ENCODE results near the gene ALG1L2.
"Not testable (repeated sequence)": the region's sequence is repeated elsewhere in the genome, so short reads cannot be mapped to it uniquely, and the experiment has no call there.

ALG1L2 gene

DNA sequence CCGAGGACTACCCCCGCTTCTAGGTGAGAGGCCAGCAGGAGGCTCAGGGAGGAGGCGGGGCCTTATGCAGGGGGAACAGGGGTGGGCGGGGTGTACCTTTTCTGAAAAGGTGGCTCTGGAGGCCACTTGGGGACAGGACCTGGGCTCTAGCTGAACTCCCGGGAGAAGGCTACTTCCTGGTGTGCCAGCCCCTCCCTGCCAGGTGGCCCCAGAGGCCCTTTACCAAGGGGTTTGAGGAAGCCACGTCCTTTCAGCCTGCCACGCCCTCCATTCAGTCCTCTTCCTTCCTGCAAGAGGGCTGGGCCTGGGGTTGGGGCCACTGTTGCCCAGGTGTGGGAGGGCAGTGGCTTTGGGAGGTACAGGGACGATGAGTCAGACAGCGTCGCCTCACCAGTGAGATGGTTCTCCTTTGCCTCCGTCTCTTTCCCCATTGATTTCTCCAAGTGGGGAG, 12.9 kb downstream of the ALG1L2 start:
- not testable (repeated sequence) for DNase-seq

DNA sequence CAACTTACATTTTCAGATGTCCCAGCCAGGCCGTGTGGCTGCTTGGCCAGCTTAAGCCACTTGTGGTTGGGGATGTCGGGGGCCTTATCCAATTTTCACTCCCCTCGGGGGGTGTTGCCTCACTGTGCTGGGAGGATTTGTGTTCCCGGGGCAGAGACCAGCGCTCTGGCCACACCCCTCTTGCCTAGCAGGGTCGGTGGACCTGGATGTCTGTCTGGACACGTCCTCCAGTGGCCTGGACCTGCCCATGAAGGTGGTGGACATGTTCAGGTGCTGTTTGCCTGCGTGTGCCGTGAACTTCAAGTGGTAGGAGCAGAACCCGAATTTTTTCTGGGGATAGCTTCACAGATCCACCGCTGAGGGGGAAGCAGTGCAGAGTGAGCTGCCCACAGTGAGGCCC, 14.2 kb downstream of the ALG1L2 start:
- not testable (repeated sequence) for DNase-seq

DNA sequence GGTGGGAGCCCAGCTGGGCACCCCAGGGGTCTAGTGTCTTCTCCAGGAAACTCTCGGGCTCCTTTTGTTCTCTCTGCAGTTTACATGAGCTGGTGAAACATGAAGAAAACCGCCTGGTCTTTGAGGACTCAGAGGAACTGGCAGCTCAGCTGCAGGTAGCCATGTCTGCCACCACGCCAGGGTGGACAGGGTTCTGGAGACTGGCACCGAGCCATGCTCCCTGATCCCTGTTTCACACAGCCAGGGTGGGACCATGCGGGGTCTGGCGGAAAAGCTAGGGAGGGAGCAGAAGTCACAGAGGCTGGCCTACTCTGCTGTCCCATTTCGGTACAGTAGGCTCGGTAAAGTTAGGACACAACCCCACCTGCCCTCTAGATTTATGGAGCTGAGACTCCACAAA, 15.5 kb downstream of the ALG1L2 start:
- not testable (repeated sequence) for DNase-seq

DNA sequence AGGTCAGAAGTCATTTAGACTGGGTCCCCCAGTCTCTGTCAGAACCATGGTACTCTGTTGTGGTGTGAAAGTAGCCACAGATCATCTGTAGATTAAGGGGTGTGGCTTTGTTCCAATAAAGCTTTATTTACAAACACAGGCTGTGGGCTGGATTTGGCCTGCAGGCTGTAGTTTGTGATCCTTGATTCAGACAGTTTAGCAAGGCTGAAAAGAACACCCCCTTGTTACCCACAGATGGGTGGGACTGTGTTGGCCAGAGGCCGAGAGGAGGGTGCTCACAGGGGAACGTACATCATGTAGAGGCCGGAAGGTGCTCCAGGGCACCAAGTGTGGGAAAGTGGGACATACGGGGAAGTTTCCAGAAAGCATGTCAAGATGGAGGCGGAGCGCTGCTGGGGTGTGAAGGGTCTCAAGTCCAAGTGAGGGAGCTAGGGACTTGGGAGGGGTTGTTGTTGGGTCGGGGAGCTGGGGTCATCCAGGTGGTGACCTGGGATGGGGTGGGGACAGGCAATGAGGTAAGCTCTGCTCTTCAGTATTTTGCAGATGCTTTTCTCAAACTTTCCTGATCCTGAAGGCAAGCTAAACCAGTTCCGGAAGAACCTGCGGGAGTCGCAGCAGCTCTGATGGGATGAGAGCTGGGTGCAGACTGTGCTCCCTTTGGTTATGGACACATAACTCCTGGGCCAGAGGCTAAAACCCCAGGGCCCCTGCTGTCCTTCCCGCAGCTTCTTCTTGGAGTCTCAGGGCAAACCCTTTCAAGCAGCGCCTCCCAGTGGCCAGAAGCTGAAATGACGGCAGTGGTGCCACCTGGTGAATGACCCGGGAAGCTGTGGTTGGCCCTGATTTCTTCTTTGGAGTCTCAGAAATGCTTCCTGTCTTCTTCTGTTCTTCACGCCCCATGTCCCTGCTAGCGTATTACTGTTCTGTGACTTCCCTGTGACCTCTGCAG, 16.3 kb downstream of the ALG1L2 start:
- DNase-seq, result not testable (repeated sequence)

DNA sequence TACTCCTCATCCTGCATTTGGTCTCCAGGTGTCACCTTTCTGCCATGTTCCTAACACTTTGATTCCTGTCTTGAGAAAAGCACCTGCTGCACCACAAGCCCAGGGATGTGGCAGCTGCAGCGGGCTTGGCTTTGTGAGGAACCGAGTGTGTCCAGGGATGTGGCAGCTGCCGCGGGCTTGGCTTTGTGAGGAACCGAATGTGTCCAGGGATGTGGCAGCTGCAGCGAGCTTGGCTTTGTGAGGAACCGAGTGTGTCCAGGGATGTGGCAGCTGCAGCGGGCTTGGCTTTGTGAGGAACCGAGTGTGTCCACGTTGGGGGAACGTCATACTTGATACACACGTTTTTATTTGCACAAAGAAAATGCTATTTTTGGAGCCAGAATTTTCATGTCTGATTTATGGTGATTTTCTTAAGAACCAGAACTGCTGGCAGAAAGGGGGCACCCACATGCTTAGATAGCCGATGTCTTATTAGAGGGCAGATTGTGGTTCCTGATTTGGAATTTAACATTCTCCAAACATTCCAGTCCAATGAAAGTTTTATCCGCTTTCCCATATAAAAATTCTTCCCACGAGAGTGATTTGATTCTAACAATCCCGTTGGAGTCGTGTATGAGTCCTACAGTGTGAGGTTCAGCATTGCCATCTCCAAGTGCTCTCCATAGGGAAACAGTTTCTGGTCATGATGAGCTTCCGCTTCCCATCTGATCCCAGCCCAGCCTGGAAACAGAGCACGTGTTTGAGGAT, 17.2 kb downstream of the ALG1L2 start:
- not testable (repeated sequence) for DNase-seq

DNA sequence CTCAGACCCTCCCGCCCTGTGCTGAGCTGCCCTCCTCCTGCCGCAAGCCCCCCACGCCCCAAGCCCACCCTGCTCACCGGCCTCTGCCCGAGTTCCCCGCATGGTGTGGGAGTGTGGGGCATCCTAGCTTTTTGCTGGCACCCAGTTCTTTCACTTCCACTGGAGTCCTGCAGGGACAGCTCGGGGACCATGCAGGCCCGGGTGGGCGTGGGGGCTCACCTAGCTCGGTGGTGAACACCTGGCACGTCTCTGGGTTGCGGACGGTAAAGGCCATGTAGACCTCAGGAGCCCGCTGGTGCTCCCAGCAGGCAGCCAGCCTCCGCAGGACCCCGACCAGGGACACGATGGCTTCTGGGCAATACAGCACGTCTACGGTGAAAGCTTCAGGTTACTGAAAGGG, 20.9 kb downstream of the ALG1L2 start:
- DNase-seq, result not testable (repeated sequence)

DNA sequence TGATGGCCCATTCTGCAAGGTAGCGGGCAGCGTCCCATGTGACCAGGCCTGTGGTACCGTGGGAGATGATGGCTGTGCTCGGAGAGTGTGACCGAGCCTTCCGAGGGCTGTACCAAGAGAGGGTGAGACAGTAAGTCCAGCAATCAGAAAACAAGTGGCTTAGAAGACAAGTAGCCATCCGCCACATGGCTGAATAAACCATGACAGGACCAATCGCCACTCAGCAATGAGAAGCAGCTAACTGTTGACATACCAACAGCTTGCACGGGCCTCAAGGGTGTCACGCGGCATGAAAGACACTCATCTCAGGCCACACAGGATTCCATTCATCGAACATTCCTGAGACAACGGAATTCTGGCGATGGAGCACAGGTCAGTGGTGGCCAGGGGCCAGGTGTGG, 22.6 kb downstream of the ALG1L2 start:
- not testable (repeated sequence) for DNase-seq

DNA sequence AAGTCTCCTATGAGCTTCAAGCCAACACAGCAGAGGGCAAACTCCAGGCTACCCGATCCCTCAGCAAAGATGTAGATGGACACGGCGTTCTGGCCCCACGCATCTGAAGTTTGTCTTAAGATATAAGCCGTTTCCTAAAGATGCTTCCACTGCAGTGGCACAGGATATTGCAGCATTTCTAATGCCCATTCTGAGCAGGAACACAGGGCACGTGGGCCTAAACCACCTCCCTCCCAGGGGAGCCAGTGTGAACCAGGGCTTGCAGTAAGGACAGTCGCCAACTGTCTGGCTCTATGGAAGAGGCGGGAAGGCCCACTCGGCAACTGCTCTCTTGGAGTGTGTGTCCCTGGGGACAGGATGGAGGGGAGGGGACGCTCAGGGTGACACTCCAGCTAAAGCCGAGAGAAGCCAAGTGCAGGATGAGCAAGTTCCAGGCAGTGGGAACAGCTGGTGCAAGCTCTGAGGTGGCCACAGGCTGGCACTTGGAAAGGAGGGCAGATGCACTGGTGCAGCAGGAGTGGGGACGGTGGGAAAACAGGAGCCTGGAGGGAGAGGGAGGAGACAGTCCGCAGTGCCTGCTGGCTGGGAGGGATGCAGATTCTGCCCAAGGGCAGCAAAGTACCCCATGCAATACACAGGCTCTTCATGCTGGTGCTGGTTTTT, 25.8 kb downstream of the ALG1L2 start:
- DNase-seq, result not testable (repeated sequence)

DNA sequence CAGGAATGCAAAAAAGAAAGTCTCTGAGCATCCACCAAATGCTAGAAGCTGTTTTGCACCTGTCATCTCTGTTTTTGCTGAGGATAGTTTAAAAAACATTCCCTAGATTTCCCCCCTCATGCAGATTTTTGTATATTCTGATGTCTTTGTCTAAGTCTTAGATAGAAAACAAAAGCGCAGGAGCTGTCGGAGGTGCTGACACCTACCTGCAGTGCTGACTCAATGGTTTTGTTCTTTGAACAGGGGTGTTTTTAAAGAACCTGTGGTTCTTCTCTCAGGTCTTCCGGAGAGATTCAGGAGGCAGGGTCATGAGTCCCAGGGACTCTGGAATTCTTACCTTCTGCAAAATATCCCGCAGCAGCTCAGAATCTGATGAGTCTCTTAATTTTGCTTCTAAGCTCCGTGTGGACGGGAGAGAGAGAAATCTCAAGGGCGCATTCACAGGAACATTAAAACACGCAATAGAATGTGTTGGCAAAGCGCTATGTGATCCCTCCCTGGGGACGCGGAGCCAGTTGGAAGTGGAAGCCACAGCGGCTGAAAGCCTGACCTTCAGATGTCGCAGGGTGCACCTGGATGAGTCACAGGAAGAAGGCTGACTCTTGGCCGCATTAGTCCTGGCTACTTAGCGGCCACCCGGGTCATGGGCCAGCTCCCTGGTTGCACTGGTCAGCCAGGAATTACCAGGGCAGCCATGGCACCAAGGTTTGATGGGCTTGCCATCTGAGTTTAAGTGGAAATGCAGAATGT, 27.4 kb downstream of the ALG1L2 start:
- not testable (repeated sequence) for DNase-seq

DNA sequence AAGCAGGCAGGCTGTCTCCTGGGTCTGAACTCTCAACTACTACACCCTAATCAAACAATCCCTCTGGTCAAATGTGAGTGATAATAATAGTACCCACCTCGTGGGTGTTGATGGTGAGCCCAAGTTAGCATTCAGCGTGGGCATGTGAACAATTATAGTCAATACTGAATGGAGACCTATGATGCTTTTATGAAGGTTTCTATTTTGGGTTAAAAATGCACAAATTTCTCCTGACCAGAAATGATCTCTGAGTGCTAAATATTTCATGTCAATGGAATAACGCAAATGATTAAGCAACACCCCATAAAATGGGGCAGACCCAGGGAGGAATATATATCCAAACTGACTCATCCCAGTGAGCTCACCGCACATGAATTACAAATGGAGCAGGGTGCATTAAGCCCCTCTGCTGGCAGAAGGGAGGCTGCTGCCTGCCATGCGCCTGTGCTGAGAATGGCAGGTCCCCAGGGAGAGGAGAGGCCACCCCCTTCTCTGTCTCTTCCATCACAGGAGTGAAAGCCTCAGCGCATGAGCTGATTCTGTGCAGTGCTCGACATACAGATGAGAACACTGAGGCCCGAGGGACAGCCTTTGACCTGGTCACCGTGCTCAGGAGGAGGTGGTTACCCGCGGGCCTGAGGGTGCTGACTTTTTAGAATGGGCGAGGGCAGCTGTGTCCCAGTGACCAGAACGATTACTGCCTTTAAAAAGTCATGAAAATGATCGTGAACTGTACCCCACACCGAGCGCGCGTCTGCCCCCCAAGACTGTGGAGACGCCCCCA, 28.9 kb downstream of the ALG1L2 start:
- DNase-seq, result peak in 1 of 2 experiments; percentile 17

DNA sequence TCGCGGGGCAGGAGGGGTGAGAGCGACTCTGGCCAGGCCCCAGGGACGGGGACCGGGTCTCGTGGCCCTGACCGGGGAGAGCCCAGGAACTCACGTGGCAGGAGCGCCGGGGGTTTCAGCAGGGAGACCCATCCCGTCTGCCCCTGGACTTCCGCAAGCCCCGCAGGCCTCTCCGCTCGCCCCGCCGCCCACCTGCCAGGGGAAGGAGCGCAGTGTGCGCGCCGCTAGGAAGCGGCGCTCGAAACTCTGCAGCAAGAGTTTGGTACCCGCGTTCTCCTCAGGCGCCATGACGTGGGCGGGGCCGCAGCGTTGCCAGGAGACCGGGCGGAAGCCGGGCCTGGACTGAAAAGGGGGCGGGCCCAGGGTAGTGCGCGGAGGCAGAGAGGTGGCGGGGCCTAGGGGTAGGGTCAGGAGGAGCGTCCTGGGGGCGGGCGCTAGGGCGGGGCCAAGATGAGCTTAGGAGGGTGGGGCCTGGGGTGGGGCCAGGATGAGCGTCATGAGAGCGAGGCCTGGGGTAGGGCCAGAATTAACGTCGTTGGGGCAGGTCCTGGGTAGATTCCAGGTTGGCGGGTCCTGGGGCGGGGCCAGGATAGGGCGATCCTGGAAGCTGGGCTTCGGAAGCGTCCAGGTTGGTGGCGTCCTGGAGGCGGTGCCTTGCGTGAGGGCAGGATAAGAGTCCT, 29.7 kb downstream of the ALG1L2 start:
- DNase-seq, result peak; percentile 97 to 99

DNA sequence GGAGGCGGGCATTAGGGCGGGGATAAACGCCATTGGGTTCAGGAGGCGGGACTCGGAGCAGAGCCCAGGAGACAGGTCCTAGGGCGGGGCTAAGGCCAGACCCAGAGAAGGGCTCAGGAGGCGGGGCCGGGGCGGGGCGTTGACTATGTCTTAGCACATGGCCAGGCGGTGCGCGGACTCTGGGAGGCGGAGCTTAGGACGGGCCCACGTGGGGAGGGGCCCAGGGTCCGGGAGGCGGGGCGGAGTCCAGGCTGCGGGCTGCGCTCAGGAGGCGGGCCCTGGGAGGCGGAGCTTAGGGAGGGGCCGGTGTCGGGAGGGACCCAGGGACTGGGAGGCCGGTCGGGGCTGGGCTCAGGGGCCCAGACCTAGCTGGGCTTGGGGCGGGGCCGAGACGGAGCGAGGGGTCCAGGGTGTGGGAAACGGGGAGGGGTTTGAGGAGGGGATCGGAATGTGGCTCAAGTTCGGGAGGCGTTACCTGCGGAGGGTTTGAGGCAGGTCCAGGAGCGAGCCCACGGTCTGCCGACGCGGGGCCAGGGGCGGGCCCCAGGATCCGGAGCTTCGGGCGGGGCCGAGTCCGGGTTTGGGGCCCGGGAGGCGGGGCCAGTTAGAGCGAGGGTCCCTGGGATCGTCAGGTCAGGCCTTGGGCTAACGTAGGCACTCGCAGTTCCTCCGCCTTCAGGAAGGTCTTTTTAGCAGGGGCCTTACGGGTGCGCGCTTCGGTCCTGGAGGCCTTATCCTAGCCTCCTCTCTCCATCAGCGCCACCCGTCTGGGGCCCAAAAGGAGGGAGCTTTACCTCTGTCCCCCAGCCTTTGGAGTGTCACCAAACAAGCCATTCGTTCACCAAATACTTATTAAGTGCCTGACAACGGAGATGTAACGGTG, 30.5 kb downstream of the ALG1L2 start:
- DNase-seq, result peak; percentile 32 to 98

DNA sequence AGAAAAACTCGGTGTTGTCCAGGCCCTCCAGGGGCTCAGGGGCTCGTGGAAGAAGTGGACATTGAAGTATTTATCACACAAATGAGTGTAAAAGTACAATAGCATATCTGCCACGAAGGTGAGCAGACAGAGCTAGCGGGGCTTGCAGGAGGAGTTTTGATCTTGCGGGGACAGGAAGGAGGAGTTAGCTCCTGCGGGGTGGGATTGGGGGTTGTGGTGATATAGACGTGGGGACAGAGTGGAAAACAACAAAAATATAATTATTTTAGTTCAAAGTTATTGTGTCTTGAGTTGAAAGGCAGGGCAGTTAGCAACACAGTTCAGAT, 31.1 kb downstream of the ALG1L2 start:
- not testable (repeated sequence) for DNase-seq

DNA sequence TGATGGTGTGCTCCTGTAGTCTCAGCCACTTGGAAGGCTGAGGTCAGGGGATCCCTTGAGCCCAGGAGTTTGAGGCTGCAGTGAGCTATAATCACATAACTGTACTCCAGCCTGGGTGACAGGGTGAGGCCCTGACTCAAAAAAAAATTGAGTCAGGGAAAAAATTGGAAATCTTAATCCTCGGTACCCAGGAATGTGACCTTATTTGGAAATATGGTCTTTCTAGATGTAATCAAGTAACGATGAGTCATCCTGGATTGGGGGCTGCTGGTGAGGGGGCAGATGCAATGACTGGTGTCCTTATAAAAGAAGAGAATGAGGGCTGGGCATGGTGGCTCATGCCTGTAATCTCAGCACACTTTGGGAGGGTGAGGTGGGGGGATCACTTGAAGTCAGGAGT, 33.8 kb downstream of the ALG1L2 start:
- DNase-seq, result not testable (repeated sequence)

DNA sequence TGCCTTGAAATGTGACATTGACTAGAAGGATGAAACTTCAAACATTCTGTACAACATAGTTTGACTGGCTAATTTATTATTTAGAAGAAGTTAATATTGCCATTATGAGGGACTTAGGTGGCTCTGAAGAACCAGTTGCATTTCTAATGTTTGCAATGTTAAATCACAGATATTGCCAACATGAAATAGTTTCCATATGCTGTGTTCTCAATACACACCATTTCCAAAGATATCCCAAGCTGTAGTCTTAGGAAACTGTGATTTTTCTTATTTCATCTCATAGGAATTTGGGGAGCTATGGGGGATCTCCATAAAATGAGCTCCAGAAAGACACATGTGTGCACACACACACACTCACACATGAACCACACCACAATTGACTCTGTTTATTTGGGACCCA, 36.3 kb downstream of the ALG1L2 start:
- DNase-seq, result no peak

DNA sequence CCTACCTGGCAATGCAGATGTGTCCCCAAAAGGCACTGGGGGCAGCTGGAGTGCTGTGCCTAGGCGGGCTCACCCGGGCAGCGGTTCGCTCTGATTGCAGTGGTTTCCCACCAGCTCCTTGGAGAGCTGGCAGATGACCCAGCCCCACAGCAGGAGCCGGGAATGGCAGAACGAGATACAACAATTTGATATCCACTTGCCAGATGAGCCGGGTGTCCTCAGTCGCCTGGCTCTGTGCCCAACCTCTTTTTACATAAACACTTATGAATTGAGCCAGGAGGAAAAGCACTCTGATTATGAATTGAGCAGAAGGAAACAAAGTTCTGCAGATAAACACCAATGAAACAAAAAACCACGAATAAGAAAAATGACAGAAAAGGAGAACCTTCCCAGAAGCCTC, 38.2 kb downstream of the ALG1L2 start:
- DNase-seq, result not testable (repeated sequence)

DNA sequence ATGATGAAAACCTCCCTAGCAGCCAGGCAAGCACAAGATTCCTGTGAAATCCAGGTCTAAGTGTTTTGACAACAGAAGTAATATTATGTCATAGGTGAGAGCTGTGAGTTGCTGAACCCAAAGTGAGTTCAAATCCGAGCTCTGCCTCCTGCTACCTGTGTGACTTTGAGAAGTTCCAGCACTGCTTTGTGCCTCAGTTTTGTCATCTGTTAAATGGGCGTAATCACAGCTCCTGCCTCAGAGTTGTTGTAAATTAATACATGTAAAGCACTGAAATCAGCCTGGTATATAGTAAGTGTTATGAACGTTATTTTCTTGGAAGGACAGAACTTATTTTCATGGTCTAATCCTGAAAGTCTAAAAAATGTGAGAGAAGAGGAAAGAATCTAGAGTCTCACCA, 38.7 kb downstream of the ALG1L2 start:
- not testable (repeated sequence) for DNase-seq

DNA sequence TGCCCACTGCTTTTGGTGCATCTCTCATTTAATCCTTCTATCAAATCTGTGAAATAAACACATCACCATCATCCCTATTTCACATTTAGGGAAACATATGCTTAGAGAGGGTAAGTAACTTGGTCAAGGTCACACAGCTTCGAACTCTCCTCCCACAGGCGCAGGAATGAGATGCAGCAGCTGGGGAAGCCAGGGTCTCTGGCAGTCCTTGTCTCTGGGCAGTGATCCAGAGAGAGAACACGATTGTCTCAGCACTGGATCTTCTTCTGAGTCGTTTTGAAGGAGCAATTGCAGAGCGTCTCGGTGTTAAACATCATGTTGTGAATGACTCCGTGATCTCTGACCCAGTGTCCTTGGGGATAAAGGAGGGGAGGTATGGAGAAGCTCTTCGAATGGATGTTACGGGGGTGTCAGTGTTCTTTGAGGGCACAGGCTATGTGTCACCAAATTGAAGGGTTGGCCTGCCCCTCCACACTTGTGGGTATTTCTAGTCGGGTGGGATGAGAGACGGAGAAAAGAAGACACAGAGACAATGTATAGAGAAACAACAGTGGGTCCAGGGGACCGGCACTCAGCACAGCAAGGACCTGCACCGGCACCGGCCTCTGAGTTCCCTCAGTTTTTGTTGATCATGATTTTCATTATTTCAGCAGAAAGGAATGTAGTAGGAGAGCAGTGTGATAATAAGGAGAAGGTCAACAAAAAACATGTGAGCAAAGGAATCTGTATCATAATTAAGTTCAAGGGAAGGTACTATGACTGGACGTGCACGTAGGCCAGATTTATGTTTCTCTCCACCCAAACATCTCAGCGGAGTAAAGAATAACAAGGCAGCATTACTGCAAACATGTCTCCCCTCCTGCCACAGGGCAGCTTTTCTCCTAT, 41.5 kb downstream of the ALG1L2 start:
- DNase-seq, result not testable (repeated sequence)

DNA sequence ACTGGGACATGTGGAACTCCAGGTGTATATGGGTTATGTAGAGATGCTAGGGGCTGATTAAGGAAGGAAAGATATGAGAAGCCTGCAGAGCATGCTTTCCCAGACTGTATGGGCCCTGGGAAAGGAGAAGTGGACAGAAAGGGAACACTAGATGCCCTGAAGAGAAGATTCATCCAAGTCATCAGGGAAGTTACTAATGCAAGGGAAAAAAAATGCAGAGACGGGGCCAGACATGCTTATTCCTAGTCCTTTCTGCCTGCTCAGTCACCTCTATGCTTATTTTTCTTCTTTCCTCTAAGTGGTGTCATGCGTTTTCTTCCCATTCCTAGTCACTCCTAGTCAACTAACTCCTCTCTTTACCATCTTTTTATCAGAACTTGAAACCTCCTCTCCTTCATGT, 43.8 kb downstream of the ALG1L2 start:
- DNase-seq, result not testable (repeated sequence)

All from NCI-H526 (cell line).